NCI-H2227 treated with DMSO at 0.1 percent for 48 hours (cell line): ENCODE results near the gene GPC6.
"Not testable (repeated sequence)": the region's sequence is repeated elsewhere in the genome, so short reads cannot be mapped to it uniquely, and the experiment has no call there.

Source experiments
- DNase-seq: peaks from one replicate; lab custom pipeline; 2025; lab: John Stamatoyannopoulos, UW

Gene GPC6

GRCh38 chr13:93323880-93324279 is 97.3 kb downstream of the GPC6 start:
- DNase-seq = not testable (repeated sequence)

GRCh38 chr13:93325303-93326233 is 99.0 kb downstream of the GPC6 start:
- DNase-seq = no peak

GRCh38 chr13:93326234-93326811 is 99.7 kb downstream of the GPC6 start:
- no peak for DNase-seq

GRCh38 chr13:93328943-93329342 is 102.3 kb downstream of the GPC6 start:
- DNase-seq = no peak

GRCh38 chr13:93336728-93337127 is 110.1 kb downstream of the GPC6 start:
- DNase-seq = no peak

- DNase-seq = no peak
These were observed 111.4 kb downstream of the GPC6 start for GRCh38 chr13:93338030-93338429.

- no peak for DNase-seq
These were observed 112.3 kb downstream of the GPC6 start for GRCh38 chr13:93338906-93339305.

- DNase-seq = no peak
These were observed 112.9 kb downstream of the GPC6 start for GRCh38 chr13:93339550-93339949.

GRCh38 chr13:93341517-93341916 is 114.9 kb downstream of the GPC6 start:
- DNase-seq = no peak

GRCh38 chr13:93343097-93343496 is 116.5 kb downstream of the GPC6 start:
- DNase-seq = no peak

- DNase-seq = no peak
These were observed 117.6 kb downstream of the GPC6 start for GRCh38 chr13:93344048-93344705.

- no peak for DNase-seq
These were observed 118.4 kb downstream of the GPC6 start for GRCh38 chr13:93345024-93345423.

- DNase-seq = no peak
These were observed 119.2 kb downstream of the GPC6 start for GRCh38 chr13:93345770-93346169.

GRCh38 chr13:93352616-93353015 is 126.0 kb downstream of the GPC6 start:
- no peak for DNase-seq

- peak; percentile 70 for DNase-seq
These were observed 128.5 kb downstream of the GPC6 start for GRCh38 chr13:93355094-93355493.

GRCh38 chr13:93356469-93356868 is 129.9 kb downstream of the GPC6 start:
- no peak for DNase-seq

- DNase-seq = no peak
These were observed 133.4 kb downstream of the GPC6 start for GRCh38 chr13:93360021-93360420.

GRCh38 chr13:93361703-93362102 is 135.1 kb downstream of the GPC6 start:
- no peak for DNase-seq

- no peak for DNase-seq
These were observed 137.6 kb downstream of the GPC6 start for GRCh38 chr13:93364166-93364565.

GRCh38 chr13:93368296-93368695 is 141.7 kb downstream of the GPC6 start:
- no peak for DNase-seq

GRCh38 chr13:93368718-93369117 is 142.1 kb downstream of the GPC6 start:
- no peak for DNase-seq

- no peak for DNase-seq
These were observed 146.2 kb downstream of the GPC6 start for GRCh38 chr13:93372856-93373255.

- no peak for DNase-seq
These were observed 148.9 kb downstream of the GPC6 start for GRCh38 chr13:93375491-93375890.
